ENCODE results near the gene NRG3.

DNA sequence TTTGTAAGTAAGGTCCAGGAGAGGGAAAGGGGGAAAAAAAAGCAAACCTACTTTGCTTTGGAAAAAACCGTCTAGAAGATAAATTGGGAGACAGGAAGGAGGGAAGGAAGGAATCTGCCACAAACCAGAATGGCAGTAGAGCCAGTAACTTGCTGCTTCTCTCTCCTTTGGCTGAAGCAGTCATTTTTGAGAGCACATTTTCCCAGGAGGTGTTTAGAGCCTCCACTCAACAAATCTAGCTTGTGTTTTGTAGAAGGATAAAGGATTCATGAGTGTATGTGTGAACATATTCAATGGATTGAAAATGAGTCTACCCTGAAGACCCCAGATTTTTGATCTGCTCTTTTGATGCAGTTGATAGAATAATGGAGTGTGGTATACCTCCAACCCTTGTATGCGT, 2.6 kb downstream of the NRG3 start:
- TF ChIP-seq, protein P1, sequence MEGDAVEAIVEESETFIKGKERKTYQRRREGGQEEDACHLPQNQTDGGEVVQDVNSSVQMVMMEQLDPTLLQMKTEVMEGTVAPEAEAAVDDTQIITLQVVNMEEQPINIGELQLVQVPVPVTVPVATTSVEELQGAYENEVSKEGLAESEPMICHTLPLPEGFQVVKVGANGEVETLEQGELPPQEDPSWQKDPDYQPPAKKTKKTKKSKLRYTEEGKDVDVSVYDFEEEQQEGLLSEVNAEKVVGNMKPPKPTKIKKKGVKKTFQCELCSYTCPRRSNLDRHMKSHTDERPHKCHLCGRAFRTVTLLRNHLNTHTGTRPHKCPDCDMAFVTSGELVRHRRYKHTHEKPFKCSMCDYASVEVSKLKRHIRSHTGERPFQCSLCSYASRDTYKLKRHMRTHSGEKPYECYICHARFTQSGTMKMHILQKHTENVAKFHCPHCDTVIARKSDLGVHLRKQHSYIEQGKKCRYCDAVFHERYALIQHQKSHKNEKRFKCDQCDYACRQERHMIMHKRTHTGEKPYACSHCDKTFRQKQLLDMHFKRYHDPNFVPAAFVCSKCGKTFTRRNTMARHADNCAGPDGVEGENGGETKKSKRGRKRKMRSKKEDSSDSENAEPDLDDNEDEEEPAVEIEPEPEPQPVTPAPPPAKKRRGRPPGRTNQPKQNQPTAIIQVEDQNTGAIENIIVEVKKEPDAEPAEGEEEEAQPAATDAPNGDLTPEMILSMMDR (tag by site-specific recombination; IDR thresholded peaks at IDR 0.05): no peak
- no peak for TF ChIP-seq ZNF140 (tag by site-specific recombination; IDR thresholded peaks at IDR 0.05)
- no peak for TF ChIP-seq YY1 (tag by site-specific recombination; IDR thresholded peaks at IDR 0.05)
- TF ChIP-seq ZBTB17 (tag by site-specific recombination; IDR thresholded peaks at IDR 0.05): no peak
- no peak for TF ChIP-seq ZBTB21 (tag by site-specific recombination; IDR thresholded peaks at IDR 0.05)
- TF ChIP-seq ZNF521 (tag by site-specific recombination; IDR thresholded peaks at IDR 0.05): no peak
- no peak for TF ChIP-seq ZNF292 (tag by site-specific recombination; IDR thresholded peaks at IDR 0.05; ENCODE audit: borderline replicate concordance, low read depth)
- no peak for TF ChIP-seq ZNF239 (tag by site-specific recombination; IDR thresholded peaks at IDR 0.05)

All from HEK293 (cell line).